H7 (cell line): Measurements from ENCODE around the gene MKI67. TPM values are rescaled to one million over a fixed set of nuclear protein-coding genes. Genes with fewer than 3 reads are reported as not detected.
"Not testable (repeated sequence)": the region's sequence is repeated elsewhere in the genome, so short reads cannot be mapped to it uniquely, and the experiment has no call there.

Experiments used
- DNase-seq: peaks from one replicate; pipeline ENCODE4 v3.0.0; 2012
- H3K27me3 ChIP-seq: 2 replicates; pipeline ENCODE4 v1.6.0; 2011; ENCODE audit warnings: mild to moderate bottlenecking, low read length; ENCODE audit not compliant: control insufficient read depth, insufficient read depth
- H3K36me3 ChIP-seq: replicated peaks from 2 replicates; pipeline ENCODE4 v1.5.1; 2011; ENCODE audit warnings: low read length; ENCODE audit not compliant: control insufficient read depth, insufficient read depth
- H3K4me3 ChIP-seq: 2 replicates; pipeline ENCODE4 v1.5.1; 2011; ENCODE audit warnings: low read depth, mild to moderate bottlenecking, control low read depth, low read length, moderate library complexity; ENCODE audit not compliant: insufficient read depth
- total RNA-seq: library from RNA; depleted of rRNA; stranded (reverse); fragments of >200 nt; shearing (Covaris generic); gene quantifications from 2 replicates; pipeline ENCODE4 v1.2.3, GENCODE V29; 2014

Gene MKI67
- total RNA-seq, 1 experiment from 2014 or later: 17.1 TPM

DNA sequence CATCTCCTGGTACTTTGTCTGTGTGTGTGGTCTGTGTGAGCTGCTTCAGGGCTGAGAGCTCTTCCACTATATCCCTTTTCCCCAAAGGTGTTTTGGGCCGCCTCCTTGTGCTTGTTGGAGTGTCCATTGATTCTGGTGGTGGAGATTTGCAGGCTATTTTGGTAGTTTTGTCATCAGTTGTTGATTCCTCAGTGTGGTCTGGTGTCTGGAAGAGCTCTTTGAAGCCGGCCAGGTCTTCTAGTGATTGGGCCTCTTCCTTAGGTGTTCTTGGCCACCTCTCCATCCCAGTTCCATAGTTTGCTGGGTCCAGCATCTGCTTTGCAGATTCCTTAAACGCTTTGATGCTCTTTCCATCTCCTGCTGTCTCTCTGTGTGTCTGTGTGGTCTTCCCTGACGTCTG, 20.8 kb downstream of the MKI67 start:
- Histone ChIP-seq H3K36me3 (peaks cover 88% of the 10 kb centered on the region), H3K4me3 (no peak overlapping the region), H3K27me3 (no peaks in the 10 kb centered on the region)
- no peak for DNase-seq

- H3K4me3 ChIP-seq: no peak overlapping the region
- H3K36me3 ChIP-seq: peaks cover 80% of the 10 kb centered on the region
- no peaks in the 10 kb centered on the region for H3K27me3 ChIP-seq
- no peak for DNase-seq
These were observed 23.0 kb downstream of the MKI67 start for GRCh38 chr10:128103229-128103714.

- no peaks in the 10 kb centered on the region for H3K27me3 ChIP-seq
- no peak for DNase-seq
- peaks cover 74% of the 10 kb centered on the region for H3K36me3 ChIP-seq
- H3K4me3 ChIP-seq: no peak overlapping the region
These were observed 23.6 kb downstream of the MKI67 start for GRCh38 chr10:128102480-128103228.

GRCh38 chr10:128101901-128102300, 24.3 kb downstream of the MKI67 start:
- no peaks in the 10 kb centered on the region for H3K27me3 ChIP-seq
- DNase-seq: no peak
- H3K4me3 ChIP-seq: no peak overlapping the region
- peaks cover 69% of the 10 kb centered on the region for H3K36me3 ChIP-seq

DNA sequence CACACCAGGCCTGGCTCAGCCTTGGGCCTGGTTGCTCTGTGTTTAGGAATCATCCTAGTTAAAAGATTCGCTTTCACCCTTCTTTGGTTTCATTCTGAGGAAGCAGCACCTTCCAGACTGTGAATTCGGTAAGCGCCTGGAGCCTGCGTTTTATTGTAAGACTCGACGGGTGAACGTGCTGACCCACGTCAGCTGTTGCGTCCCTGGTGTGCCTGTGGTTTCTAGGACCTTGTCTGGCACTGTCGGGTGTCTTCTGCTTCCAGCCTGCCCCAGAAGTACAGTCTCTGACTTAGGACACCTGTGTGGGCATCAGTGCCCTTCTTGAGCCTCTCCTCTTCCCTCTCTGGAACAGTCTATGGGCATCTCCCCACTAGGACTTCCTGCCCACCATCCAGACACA, 26.3 kb downstream of the MKI67 start:
- Histone ChIP-seq H3K36me3 (peaks cover 51% of the 10 kb centered on the region), H3K27me3 (no peaks in the 10 kb centered on the region), H3K4me3 (no peak overlapping the region)
- no peak for DNase-seq

- H3K4me3 ChIP-seq: no peak overlapping the region
- H3K36me3 ChIP-seq: peaks cover 40% of the 10 kb centered on the region
- H3K27me3 ChIP-seq: no peaks in the 10 kb centered on the region
- no peak for DNase-seq
These were observed 27.6 kb downstream of the MKI67 start for GRCh38 chr10:128098631-128099030.

GRCh38 chr10:128097783-128098182, 28.4 kb downstream of the MKI67 start:
- H3K36me3 ChIP-seq: peaks cover 32% of the 10 kb centered on the region
- no peak for DNase-seq
- no peaks in the 10 kb centered on the region for H3K27me3 ChIP-seq
- no peak overlapping the region for H3K4me3 ChIP-seq

DNA sequence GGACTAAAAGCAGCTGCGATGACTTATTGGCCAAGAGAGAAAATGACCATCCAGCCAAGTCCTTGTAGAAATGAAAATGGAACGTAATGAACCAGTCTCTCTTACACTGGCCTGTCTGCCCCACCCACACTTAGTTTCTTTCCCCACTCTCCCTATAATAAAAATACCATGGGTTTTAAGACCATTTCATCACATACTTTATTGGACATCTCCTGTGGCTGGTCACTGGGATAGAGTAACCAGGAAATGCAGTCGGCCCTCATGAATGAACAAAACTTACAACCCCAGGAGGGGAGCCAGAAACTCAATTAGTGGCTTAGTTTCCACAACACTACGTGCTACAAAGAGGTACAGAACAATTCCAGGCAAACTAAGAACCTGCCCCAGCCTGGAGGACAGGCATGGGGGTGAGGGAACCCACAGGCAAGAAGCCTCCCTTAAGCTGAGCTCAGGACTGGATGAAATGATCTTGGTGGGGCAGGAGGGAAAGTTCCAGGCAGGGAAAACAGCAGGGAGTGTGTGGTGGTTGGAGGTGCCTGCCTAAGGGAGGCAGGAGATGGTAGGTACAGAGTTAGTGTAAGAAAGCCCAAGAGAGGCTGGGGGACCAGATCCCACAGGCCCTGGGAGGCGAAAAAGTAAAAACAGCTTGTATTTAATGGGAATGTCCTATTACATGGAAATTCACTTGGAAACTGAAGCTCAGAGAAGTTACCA, 29.6 kb downstream of the MKI67 start:
- DNase-seq: no peak
- no peaks in the 10 kb centered on the region for H3K27me3 ChIP-seq
- no peak overlapping the region for H3K4me3 ChIP-seq
- peaks cover 23% of the 10 kb centered on the region for H3K36me3 ChIP-seq

DNA sequence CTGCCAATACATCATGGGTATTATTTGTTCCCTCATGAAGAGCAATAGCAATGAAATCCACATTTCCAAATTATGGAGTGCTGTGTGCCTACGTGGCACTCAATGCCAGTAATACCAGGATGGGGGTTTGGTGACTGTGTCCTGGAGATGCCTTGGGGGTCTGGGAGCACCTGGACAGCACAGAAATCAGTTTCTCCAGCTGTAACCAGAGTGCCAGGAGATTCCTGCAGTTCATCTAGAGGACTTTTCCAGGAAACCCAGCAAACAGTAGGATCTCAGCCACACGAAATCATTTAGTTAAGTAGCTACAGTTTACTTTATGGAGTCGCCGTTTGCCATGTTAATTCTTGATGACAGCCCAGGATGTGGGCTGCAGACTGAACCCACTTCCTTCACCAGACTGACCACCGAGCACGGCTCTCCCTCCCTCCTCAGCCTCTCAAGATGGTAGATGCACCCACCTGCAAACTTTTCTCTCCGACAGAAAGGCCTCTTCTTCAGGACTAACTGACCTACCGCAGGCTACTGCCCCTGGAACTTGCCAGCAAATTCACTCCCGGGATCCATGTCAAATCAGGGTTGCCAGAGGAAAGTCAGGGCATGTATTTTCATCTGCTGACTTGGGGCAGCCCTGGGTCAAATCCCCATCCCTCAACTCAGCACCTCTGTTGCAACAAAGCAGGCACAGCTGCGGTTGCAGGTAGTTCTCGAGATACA, 30.3 kb downstream of the MKI67 start:
- DNase-seq: no peak
- peaks cover 19% of the 10 kb centered on the region for H3K36me3 ChIP-seq
- H3K27me3 ChIP-seq: no peaks in the 10 kb centered on the region

GRCh38 chr10:128095027-128095752, 31.0 kb downstream of the MKI67 start:
- peak; percentile 41 for DNase-seq
- Histone ChIP-seq H3K36me3 (peaks cover 13% of the 10 kb centered on the region), H3K27me3 (no peaks in the 10 kb centered on the region), H3K4me3 (no peak overlapping the region)

More for the DNA sequence above, 30.3 kb downstream of the MKI67 start:
- no peak overlapping the region for H3K4me3 ChIP-seq

- DNase-seq, H3K36me3 ChIP-seq: not testable (repeated sequence)
These were observed 31.6 kb downstream of the MKI67 start for GRCh38 chr10:128094596-128094995.

GRCh38 chr10:128092454-128092853, 33.8 kb downstream of the MKI67 start:
- DNase-seq: no peak
- no peak overlapping the region for H3K4me3 ChIP-seq
- H3K27me3 ChIP-seq: no peaks in the 10 kb centered on the region
- H3K36me3 ChIP-seq: peaks cover 2% of the 10 kb centered on the region

More at GRCh38 chr10:128094596-128094995, 31.6 kb downstream of the MKI67 start:
- not testable (repeated sequence) for H3K27me3 ChIP-seq, H3K4me3 ChIP-seq

DNA sequence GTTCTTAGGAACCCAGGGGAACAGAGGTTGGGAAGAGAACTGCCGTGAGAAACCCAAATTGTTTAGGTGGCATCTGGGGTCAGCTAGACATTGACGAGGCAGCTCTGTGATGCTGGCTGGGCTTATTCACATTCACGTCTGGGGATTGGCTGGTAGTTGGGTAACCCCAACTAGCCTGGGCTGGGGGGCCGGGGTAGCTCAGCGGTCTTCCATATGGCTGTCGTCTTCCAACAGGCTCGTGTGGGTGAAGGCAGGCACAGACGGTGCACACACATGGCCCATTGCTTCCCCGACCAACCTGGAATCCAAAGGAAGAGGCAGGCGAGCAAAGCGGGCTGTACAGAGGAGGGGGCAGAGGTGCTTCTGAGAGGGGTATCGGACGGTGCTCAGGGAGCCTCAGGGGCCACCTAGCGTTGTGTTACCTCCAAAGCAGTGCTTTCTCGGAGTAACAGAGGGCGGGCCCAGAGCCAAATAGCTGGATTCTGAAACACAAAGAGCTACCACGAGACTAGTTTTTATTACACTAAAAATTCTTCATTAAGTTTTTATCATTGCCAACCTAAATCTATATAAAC, 34.5 kb downstream of the MKI67 start:
- Histone ChIP-seq H3K36me3 (no peaks in the 10 kb centered on the region), H3K4me3 (no peak overlapping the region), H3K27me3 (no peaks in the 10 kb centered on the region)
- peak; percentile 81 for DNase-seq
